Activated naive CD4-positive, alpha-beta T cell treated with anti-CD3 and anti-CD28 coated beads, Interleukin-2, amount 50 U/mL, for 72 hours (primary cell): ENCODE measurements around the gene ZFHX3. TPM values are rescaled to one million over a fixed set of nuclear protein-coding genes. Genes with fewer than 3 reads are reported as not detected.
"Not testable (repeated sequence)": the region's sequence is repeated elsewhere in the genome, so short reads cannot be mapped to it uniquely, and the experiment has no call there.

ENCODE experiments used
- ATAC-seq, 2 donors: fragments of 150-1000 bp; cut with Tn5 transposase; 2 replicates each; pipeline ENCODE4 v1.10.0; 2021; ENCODE audit warnings: mild to moderate bottlenecking in 2 of 2, moderate library complexity in 2 of 2
- DNase-seq, 2 donors: peaks; one replicate each; pipeline ENCODE4 v3.0.0; 2021 to 2022; ENCODE audit warnings: low spot score in 2 of 2
- H3K27ac Mint-ChIP-seq, 2 donors: one replicate each; pipeline ENCODE4 v1.8.0; 2022; ENCODE audit warnings: mild to moderate bottlenecking in 2 of 2, mixed read lengths in 2 of 2
- H3K36me3 Mint-ChIP-seq, 2 donors: one replicate each; pipeline ENCODE4 v1.8.0; 2022; ENCODE audit warnings: mixed read lengths in 2 of 2
- H3K9me3 Mint-ChIP-seq, 2 donors: one replicate each; pipeline ENCODE4 v1.8.0; 2022; ENCODE audit warnings: mixed read lengths in 2 of 2
- total RNA-seq, 2 donors: library from RNA; stranded (reverse); gene quantifications; one replicate each; pipeline ENCODE4 v1.2.3, GENCODE V29; 2022

Gene ZFHX3
- total RNA-seq, 2 donors from 2014 or later, result 0.07 to 1.7 TPM

GRCh38 chr16:73023320-73023719 lies 24.6 kb downstream of the ZFHX3 start:
- DNase-seq, result no peak
- H3K36me3 Mint-ChIP-seq, result peaks cover 0 to 4% of the 10 kb centered on the region in 2 donors
- ATAC-seq, result no peak
- peaks cover 0 to 5% of the 10 kb centered on the region in 2 donors for H3K9me3 Mint-ChIP-seq
- H3K27ac Mint-ChIP-seq, result no peak overlapping the region

- Mint-ChIP-seq H3K9me3 (peaks cover 0 to 5% of the 10 kb centered on the region in 2 donors), H3K36me3 (peaks cover 0 to 4% of the 10 kb centered on the region in 2 donors), H3K27ac (no peak overlapping the region)
- DNase-seq (no peak), ATAC-seq (no peak)
These were observed 25.4 kb downstream of the ZFHX3 start for GRCh38 chr16:73022534-73022933.

GRCh38 chr16:73021866-73022495 lies 25.9 kb downstream of the ZFHX3 start:
- peaks cover 0 to 5% of the 10 kb centered on the region in 2 donors for H3K9me3 Mint-ChIP-seq
- no peak overlapping the region for H3K27ac Mint-ChIP-seq
- peaks cover 0 to 4% of the 10 kb centered on the region in 2 donors for H3K36me3 Mint-ChIP-seq
- ATAC-seq, result no peak
- no peak for DNase-seq

- DNase-seq (no peak), ATAC-seq (no peak)
- no peak overlapping the region for H3K27ac Mint-ChIP-seq
- H3K9me3 Mint-ChIP-seq, result peaks cover 0 to 5% of the 10 kb centered on the region in 2 donors
- H3K36me3 Mint-ChIP-seq, result peaks cover 0 to 4% of the 10 kb centered on the region in 2 donors
These were observed 27.5 kb downstream of the ZFHX3 start for GRCh38 chr16:73020409-73020884.

- ATAC-seq (no peak), DNase-seq (no peak)
- H3K27ac Mint-ChIP-seq, result peak overlapping the region; percentile 22 to 26
- H3K36me3 Mint-ChIP-seq, result peaks cover 0 to 4% of the 10 kb centered on the region in 2 donors
- peaks cover 0 to 5% of the 10 kb centered on the region in 2 donors for H3K9me3 Mint-ChIP-seq
These were observed 28.2 kb downstream of the ZFHX3 start for GRCh38 chr16:73019457-73020362.

- no peak overlapping the region for H3K27ac Mint-ChIP-seq
- ATAC-seq (no peak), DNase-seq (no peak)
- H3K36me3 Mint-ChIP-seq, result peaks cover 0 to 4% of the 10 kb centered on the region in 2 donors
- H3K9me3 Mint-ChIP-seq, result peaks cover 0 to 5% of the 10 kb centered on the region in 2 donors
These were observed 29.0 kb downstream of the ZFHX3 start for GRCh38 chr16:73018821-73019456.

- no peak for DNase-seq
- ATAC-seq, result no peak
- H3K36me3 Mint-ChIP-seq, result peaks cover 0 to 4% of the 10 kb centered on the region in 2 donors
- H3K9me3 Mint-ChIP-seq, result peaks cover 0 to 5% of the 10 kb centered on the region in 2 donors
- peak overlapping the region in 1 of 2 donors; percentile 50 for H3K27ac Mint-ChIP-seq
These were observed 30.6 kb downstream of the ZFHX3 start for GRCh38 chr16:73017321-73017720.

- DNase-seq (no peak), ATAC-seq (no peak)
- H3K9me3 Mint-ChIP-seq, result peaks cover 0 to 5% of the 10 kb centered on the region in 2 donors
- peaks cover 0 to 4% of the 10 kb centered on the region in 2 donors for H3K36me3 Mint-ChIP-seq
- no peak overlapping the region for H3K27ac Mint-ChIP-seq
These were observed 31.5 kb downstream of the ZFHX3 start for GRCh38 chr16:73016488-73016830.

GRCh38 chr16:73015612-73016487 lies 32.1 kb downstream of the ZFHX3 start:
- H3K27ac Mint-ChIP-seq, result no peak overlapping the region
- ATAC-seq (no peak), DNase-seq (no peak)
- peaks cover 0 to 4% of the 10 kb centered on the region in 2 donors for H3K36me3 Mint-ChIP-seq
- H3K9me3 Mint-ChIP-seq, result peaks cover 0 to 5% of the 10 kb centered on the region in 2 donors

- no peak overlapping the region for H3K27ac Mint-ChIP-seq
- H3K36me3 Mint-ChIP-seq, result peaks cover 0 to 2% of the 10 kb centered on the region in 2 donors
- DNase-seq, result no peak
- peaks cover 0 to 4% of the 10 kb centered on the region in 2 donors for H3K9me3 Mint-ChIP-seq
- no peak for ATAC-seq
These were observed 33.2 kb downstream of the ZFHX3 start for GRCh38 chr16:73014768-73015167.

- no peak for DNase-seq
These were observed 34.0 kb downstream of the ZFHX3 start for GRCh38 chr16:73013974-73014373.

GRCh38 chr16:73012341-73012740 lies 35.6 kb downstream of the ZFHX3 start:
- DNase-seq, result no peak
- no peaks in the 10 kb centered on the region for H3K36me3 Mint-ChIP-seq
- H3K27ac Mint-ChIP-seq, result no peak overlapping the region
- no peak for ATAC-seq
- no peaks in the 10 kb centered on the region for H3K9me3 Mint-ChIP-seq

More at GRCh38 chr16:73013974-73014373, 34.0 kb downstream of the ZFHX3 start:
- no peak for ATAC-seq
- Mint-ChIP-seq H3K36me3 (no peaks in the 10 kb centered on the region), H3K9me3 (no peaks in the 10 kb centered on the region), H3K27ac (no peak overlapping the region)

GRCh38 chr16:73011926-73012325 lies 36.0 kb downstream of the ZFHX3 start:
- Mint-ChIP-seq H3K36me3 (no peaks in the 10 kb centered on the region), H3K9me3 (no peaks in the 10 kb centered on the region), H3K27ac (no peak overlapping the region)
- ATAC-seq (no peak), DNase-seq (no peak)

GRCh38 chr16:73010150-73010676 lies 37.7 kb downstream of the ZFHX3 start:
- ATAC-seq (no peak), DNase-seq (no peak)
- Mint-ChIP-seq H3K9me3 (no peaks in the 10 kb centered on the region), H3K36me3 (no peaks in the 10 kb centered on the region), H3K27ac (no peak overlapping the region)

GRCh38 chr16:73009710-73010109 lies 38.2 kb downstream of the ZFHX3 start:
- H3K9me3 Mint-ChIP-seq, DNase-seq, H3K27ac Mint-ChIP-seq, H3K36me3 Mint-ChIP-seq, ATAC-seq: not testable (repeated sequence)

GRCh38 chr16:73006026-73006425 lies 41.9 kb downstream of the ZFHX3 start:
- H3K36me3 Mint-ChIP-seq, result peaks cover 0 to 3% of the 10 kb centered on the region in 2 donors
- ATAC-seq, result no peak
- DNase-seq, result no peak

More at GRCh38 chr16:73006026-73006425, 41.9 kb downstream of the ZFHX3 start:
- no peaks in the 10 kb centered on the region for H3K9me3 Mint-ChIP-seq
- no peak overlapping the region for H3K27ac Mint-ChIP-seq
